Measurements from ENCODE around the gene TRIM29.
A peak's percentile ranks its signal among the peaks of the same experiment; 100 is the strongest.

- TF ChIP-seq RAD21 (IDR thresholded peaks at IDR 0.05; ENCODE audit: low read length) (peak; percentile 97), CTCF (conservative IDR thresholded peaks at IDR 0.05; ENCODE audit: low read depth, low read length) (peak; percentile 94), USF2 (IDR thresholded peaks at IDR 0.05; ENCODE audit: low read depth, low read length) (no peak), CEBPB (IDR thresholded peaks at IDR 0.05; ENCODE audit: low read depth, low read length) (no peak), RFX5 (IDR thresholded peaks at IDR 0.05; ENCODE audit: low read depth, low read length) (no peak), POLR2A (IDR thresholded peaks at IDR 0.05; ENCODE audit: low read depth, low read length) (peak; percentile 60; the same call in 1 of the 2 replicates), ELK1 (IDR thresholded peaks at IDR 0.05; ENCODE audit: borderline replicate concordance, low read depth, low read length) (no peak), MXI1 (IDR thresholded peaks at IDR 0.05; ENCODE audit: borderline replicate concordance, low read depth, low read length) (no peak), NFE2L2 (IDR thresholded peaks at IDR 0.05; ENCODE audit: low read depth, low read length) (no peak), CHD1 (IDR thresholded peaks at IDR 0.05; ENCODE audit: low read depth, low read length) (no peak), SMC3 (IDR thresholded peaks at IDR 0.05; ENCODE audit: low read depth, low read length) (peak; percentile 99), RCOR1 (IDR thresholded peaks at IDR 0.05; ENCODE audit: insufficient replicate concordance, low read length) (no peak), MAZ (IDR thresholded peaks at IDR 0.05; ENCODE audit: borderline replicate concordance, low read depth, low read length) (no peak), MAFK (IDR thresholded peaks at IDR 0.05; ENCODE audit: low read depth, low read length) (no peak)
These were observed 34.4 kb upstream of the TRIM29 start for GRCh38 chr11:120172054-120172911.

All from IMR-90 (cell line).